ENCODE measurements around the gene DOCK3. TPM values are rescaled to one million over a fixed set of nuclear protein-coding genes. Genes with fewer than 3 reads are reported as not detected.

The DOCK3 gene
- polyA plus RNA-seq, 1 donor from 2014 or later: 15.6 TPM

DNA sequence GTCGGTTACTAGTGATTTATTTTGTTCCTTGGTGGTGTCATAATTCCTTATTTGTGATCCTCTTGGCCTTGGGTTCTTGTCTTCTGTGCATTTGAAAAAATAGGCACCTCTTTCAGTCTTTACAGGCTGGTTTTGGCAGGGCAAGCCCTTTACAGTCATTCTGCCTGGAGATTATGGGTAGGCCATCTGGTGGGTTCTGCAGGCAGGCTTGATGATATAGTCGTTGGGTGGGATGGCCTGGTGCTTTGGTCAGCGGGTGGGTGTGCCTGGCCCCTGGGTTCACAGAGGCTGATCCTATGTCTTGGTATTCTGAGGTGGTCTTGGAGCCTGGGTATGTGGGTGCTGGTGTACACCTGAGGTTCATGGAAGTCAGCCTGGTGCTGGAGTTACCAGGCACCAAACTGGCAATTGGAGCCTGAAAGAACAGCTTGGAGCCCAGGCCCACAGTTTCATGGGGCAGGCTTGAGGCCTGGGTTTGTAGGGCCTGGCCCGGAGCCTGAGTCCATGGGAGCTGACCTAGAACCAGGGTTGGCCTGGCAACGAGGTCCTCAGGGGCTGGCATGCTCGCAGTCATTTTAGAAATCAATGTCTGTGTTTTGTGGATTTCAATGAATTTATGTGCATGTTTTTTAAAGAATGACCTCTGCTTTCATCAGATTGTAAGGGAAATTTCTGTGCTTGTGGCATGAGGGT is 63.3 kb downstream of the DOCK3 start (continued):
- TF ChIP-seq, protein P1, sequence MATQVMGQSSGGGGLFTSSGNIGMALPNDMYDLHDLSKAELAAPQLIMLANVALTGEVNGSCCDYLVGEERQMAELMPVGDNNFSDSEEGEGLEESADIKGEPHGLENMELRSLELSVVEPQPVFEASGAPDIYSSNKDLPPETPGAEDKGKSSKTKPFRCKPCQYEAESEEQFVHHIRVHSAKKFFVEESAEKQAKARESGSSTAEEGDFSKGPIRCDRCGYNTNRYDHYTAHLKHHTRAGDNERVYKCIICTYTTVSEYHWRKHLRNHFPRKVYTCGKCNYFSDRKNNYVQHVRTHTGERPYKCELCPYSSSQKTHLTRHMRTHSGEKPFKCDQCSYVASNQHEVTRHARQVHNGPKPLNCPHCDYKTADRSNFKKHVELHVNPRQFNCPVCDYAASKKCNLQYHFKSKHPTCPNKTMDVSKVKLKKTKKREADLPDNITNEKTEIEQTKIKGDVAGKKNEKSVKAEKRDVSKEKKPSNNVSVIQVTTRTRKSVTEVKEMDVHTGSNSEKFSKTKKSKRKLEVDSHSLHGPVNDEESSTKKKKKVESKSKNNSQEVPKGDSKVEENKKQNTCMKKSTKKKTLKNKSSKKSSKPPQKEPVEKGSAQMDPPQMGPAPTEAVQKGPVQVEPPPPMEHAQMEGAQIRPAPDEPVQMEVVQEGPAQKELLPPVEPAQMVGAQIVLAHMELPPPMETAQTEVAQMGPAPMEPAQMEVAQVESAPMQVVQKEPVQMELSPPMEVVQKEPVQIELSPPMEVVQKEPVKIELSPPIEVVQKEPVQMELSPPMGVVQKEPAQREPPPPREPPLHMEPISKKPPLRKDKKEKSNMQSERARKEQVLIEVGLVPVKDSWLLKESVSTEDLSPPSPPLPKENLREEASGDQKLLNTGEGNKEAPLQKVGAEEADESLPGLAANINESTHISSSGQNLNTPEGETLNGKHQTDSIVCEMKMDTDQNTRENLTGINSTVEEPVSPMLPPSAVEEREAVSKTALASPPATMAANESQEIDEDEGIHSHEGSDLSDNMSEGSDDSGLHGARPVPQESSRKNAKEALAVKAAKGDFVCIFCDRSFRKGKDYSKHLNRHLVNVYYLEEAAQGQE (IDR thresholded peaks at IDR 0.05; ENCODE audit: borderline replicate concordance): no peak

DNA sequence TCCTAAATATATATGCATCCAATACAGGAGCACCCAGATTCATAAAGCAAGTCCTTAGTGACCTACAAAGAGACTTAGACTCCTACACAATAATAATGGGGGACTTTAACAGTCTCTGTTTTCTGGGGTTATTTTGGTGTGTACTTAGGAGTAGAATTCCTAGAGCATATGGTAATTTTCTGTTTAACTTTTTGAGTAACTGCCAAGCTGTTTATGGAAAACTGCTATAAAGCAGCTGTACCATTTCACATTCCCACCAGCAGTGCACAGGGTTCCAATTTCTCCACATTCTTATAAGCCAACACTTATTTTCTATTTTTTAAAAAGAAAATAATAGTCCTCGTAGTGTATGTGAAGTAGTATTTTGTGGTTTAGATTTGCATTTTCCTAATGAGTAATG is 68.9 kb downstream of the DOCK3 start:
- Histone ChIP-seq H3K27ac (ENCODE audit: low read length) (no peak overlapping the region), H3K79me2 (replicated peaks; ENCODE audit: insufficient read depth, low read length) (peaks cover 8% of the 10 kb centered on the region), H3K9me2 (ENCODE audit: insufficient read depth, low read length) (no peaks in the 10 kb centered on the region), H3F3A (ENCODE audit: insufficient read depth, low read length, poor library complexity, severe bottlenecking) (no peaks in the 10 kb centered on the region), H3K4me3 (ENCODE audit: low read length) (no peak overlapping the region), H2AFZ (ENCODE audit: low read depth, low read length) (no peak overlapping the region), H4K20me1 (ENCODE audit: insufficient read depth) (no peaks in the 10 kb centered on the region), H3K27me3 (ENCODE audit: insufficient read depth, low read depth, low read length) (no peaks in the 10 kb centered on the region), H3K9ac (ENCODE audit: low read length) (no peak overlapping the region), H3K4me2 (ENCODE audit: low read length) (no peak overlapping the region), H3K36me3 (ENCODE audit: insufficient read depth, low read length) (no peaks in the 10 kb centered on the region), H3K9me3 (ENCODE audit: low read length) (no peaks in the 10 kb centered on the region)
- TF ChIP-seq POLR2AphosphoS5 (IDR thresholded peaks at IDR 0.05) (no peak), SMC3 (conservative IDR thresholded peaks at IDR 0.05; ENCODE audit: poor library complexity) (no peak), TAF1 (IDR thresholded peaks at IDR 0.05; ENCODE audit: low read depth) (no peak), EP300 (conservative IDR thresholded peaks at IDR 0.05; ENCODE audit: poor library complexity, severe bottlenecking) (no peak), EZH2 (IDR thresholded peaks at IDR 0.05; ENCODE audit: borderline replicate concordance, insufficient read depth, low read length, poor library complexity, severe bottlenecking) (no peak), RAD21 (conservative IDR thresholded peaks at IDR 0.05) (no peak), MXI1 (conservative IDR thresholded peaks at IDR 0.05; ENCODE audit: poor library complexity, severe bottlenecking) (no peak)
- TF ChIP-seq, protein P1 (IDR thresholded peaks at IDR 0.05; ENCODE audit: borderline replicate concordance): no peak
- TF ChIP-seq, protein P2, sequence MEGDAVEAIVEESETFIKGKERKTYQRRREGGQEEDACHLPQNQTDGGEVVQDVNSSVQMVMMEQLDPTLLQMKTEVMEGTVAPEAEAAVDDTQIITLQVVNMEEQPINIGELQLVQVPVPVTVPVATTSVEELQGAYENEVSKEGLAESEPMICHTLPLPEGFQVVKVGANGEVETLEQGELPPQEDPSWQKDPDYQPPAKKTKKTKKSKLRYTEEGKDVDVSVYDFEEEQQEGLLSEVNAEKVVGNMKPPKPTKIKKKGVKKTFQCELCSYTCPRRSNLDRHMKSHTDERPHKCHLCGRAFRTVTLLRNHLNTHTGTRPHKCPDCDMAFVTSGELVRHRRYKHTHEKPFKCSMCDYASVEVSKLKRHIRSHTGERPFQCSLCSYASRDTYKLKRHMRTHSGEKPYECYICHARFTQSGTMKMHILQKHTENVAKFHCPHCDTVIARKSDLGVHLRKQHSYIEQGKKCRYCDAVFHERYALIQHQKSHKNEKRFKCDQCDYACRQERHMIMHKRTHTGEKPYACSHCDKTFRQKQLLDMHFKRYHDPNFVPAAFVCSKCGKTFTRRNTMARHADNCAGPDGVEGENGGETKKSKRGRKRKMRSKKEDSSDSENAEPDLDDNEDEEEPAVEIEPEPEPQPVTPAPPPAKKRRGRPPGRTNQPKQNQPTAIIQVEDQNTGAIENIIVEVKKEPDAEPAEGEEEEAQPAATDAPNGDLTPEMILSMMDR (IDR thresholded peaks at IDR 0.05; ENCODE audit: poor library complexity, severe bottlenecking): no peak

Data from neural cell (in vitro differentiated cells).